Fibroblast of villous mesenchyme (primary cell): ENCODE results near the gene LPCAT1. TPM values are rescaled to one million over a fixed set of nuclear protein-coding genes. Genes with fewer than 3 reads are reported as not detected.
"Not testable (repeated sequence)": the region's sequence is repeated elsewhere in the genome, so short reads cannot be mapped to it uniquely, and the experiment has no call there.

Experiments
- DNase-seq: peaks from one replicate; pipeline ENCODE4 v3.0.0-alpha.2; 2010; ENCODE audit warnings: low read depth
- H3K4me3 ChIP-seq: 2 replicates; pipeline ENCODE4 v1.5.1; 2011; ENCODE audit warnings: low read depth, mild to moderate bottlenecking, low read length
- CTCF ChIP-seq: IDR thresholded peaks from 2 replicates; pipeline ENCODE4 v1.5.1; 2012; ENCODE audit warnings: low read depth, mild to moderate bottlenecking, low read length; ENCODE audit not compliant: insufficient read depth
- total RNA-seq: library from RNA; depleted of rRNA; stranded (reverse); fragments of >200 nt; gene quantifications from 2 replicates; pipeline ENCODE4 v1.2.3, GENCODE V29; 2012

The LPCAT1 gene
- total RNA-seq, 1 donor: 57.4 TPM

DNA sequence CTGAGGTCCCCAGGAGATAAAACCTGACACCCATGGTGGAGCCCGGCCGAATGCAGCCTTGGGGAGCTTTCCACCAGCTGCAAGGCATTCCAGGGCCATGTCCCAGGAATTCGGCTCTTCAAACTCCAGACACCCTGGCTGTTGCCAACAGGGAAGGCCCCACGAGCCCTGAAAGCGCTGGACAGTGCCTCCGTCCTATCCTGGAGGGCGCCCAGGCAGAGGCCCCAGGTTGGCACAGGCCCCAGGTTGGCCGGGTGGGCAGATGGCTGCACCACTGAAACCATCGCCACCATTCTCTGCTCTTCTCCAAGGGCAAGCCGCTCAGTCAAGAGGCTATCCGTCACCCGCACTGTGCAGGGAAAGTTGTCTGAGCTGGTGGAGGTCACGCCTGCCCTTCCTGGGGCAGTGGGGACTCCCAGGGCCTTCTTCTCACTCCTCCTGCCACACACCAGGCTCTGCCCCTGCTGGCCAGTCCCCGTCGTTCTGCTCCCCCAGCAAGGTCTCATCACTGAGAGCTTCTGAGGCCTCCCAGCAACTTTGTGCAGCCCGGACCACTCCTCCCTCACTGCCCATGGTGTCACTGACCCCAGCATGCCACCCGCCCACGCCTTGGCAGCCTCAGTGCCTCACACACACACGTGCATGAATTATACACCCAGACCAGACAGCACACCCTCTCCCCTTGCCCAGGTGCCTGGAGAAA lies 99.7 kb downstream of the LPCAT1 start:
- no peak for TF ChIP-seq CTCF
- DNase-seq: no peak
- no peak overlapping the region for H3K4me3 ChIP-seq

DNA sequence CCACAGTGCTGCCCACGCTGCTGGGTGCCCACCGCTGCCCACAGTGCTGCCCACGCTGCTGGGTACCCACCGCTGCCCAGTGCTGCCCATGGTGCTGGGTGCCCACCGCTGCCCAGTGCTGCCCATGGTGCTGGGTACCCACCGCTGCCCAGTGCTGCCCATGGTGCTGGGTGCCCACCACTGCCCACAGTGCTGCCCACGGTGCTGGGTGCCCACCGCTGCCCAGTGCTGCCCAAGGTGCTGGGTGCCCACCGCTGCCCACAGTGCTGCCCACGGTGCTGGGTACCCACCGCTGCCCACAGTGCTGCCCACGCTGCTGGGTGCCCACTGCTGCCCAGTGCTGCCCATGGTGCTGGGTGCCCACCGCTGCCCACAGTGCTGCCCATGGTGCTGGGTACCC lies 101.2 kb downstream of the LPCAT1 start:
- DNase-seq, H3K4me3 ChIP-seq: not testable (repeated sequence)

DNA sequence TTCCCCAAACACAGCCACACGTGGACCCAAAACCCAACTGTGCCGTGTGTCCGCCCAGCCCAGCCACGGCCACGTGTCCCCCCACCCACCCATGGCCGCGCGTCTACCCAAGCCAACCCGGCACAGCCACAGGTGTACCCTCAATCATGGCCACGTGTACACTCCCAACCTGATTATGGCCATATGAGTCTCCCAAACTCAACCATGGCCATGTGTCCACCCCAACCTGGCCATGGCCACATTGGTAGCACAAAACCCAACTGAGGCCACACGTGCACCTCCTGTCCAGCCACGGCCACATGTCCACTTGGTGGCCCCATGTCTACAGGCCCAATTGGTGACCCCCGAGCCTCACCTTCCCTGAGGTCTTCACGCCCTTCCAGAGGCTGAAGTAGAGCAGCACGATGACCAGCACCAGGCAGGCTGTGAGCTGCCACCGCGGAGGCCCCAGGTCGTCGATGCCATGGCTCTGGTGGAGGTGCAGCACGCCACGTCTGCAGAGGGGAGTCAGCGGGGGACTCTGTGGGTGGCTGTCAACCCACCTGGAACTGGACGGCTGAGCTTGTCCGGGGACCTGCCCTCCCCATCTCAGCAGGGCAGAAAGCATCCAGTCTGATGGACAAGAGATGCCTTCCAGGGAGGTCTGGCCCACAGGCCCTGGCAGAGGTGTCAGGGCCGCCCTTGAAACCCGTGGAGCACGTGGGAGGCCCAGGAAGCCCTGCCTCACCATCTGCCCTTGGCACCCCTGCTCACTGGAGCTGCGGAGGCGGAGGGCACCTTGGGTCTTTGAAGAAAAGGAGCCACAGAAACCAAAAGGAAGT lies 102.0 kb downstream of the LPCAT1 start:
- no peak overlapping the region for H3K4me3 ChIP-seq
- no peak for DNase-seq
- TF ChIP-seq CTCF: no peak

- TF ChIP-seq CTCF: no peak
- no peak for DNase-seq
- no peak overlapping the region for H3K4me3 ChIP-seq
Observed at GRCh38 chr5:1420211-1421195, 103.3 kb downstream of the LPCAT1 start.

DNA sequence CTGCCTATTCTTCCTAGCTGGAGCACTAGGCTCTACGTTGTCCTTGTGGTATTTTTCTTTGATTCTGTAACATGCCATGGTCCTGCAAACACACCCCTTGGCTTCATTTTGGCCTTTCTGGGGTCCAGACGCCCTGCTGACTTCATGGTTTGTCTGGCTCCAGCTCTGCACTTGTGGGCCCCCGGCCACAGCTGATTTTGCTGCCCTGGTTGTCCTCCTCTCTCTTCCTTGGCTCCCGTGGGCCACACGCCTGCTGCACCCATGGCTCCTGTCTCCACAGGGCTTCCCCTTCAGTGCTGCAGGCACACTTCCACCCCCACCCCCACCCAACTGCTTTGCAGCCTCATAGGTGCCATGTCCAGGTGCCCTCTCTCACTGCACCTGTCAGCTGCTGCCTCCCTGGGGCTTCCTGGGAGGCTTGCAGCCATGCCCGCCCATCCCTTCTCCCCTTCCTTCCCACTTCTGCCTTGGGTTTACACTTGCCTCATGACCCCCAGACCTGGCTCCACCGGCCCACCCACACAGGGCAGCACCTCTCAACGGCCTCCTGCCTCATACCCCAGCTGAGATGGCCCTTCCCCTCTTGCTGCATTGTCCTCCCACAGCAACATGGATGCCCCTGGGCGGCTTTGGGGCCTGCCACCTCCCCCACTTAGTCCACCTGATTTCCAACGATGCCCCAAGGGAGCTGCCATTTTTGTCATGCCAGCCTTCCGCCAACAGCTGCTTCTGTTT lies 104.1 kb downstream of the LPCAT1 start:
- DNase-seq: no peak
- no peak for TF ChIP-seq CTCF
- H3K4me3 ChIP-seq: no peak overlapping the region

DNA sequence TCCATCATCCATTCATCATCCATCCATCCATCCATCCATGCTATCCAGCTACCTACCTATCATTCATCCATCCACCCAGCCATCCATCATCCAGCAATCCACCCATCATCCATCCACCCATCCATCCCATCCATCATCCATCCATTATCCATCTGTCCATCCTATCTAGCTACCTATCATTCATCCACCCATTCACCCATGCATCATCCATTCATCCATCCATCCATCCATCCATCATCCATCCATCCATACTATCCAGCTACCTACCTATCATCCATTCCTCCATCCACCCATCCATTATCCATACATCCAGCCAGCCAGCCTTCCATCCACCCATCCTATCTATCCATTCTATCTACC lies 104.9 kb downstream of the LPCAT1 start:
- no peak overlapping the region for H3K4me3 ChIP-seq
- no peak for TF ChIP-seq CTCF
- no peak for DNase-seq
